SK-N-MC (cell line): ENCODE measurements around the gene HDAC1.

Source experiments
- EZH2 ChIP-seq: fragments of 200-600 bp; sonication (generic); IDR thresholded peaks from one replicate; pipeline ENCODE4 v1.6.1; 2017; ENCODE audit warnings: antibody characterized with exemption
- POLR2AphosphoS5 ChIP-seq: IDR thresholded peaks from 2 replicates; pipeline ENCODE4 v1.6.1; 2012; ENCODE audit warnings: mild to moderate bottlenecking, low read depth, low read length, borderline replicate concordance

- TF ChIP-seq POLR2AphosphoS5 (no peak), EZH2 (no peak)
Observed at GRCh38 chr1:32367912-32368635, 76.2 kb downstream of the HDAC1 start.
